ENCODE data around the gene BUD13. TPM values are rescaled to one million over a fixed set of nuclear protein-coding genes. Genes with fewer than 3 reads are reported as not detected.
A peak's percentile ranks its signal among the peaks of the same experiment; 100 is the strongest.

Gene BUD13
- total and polyA plus RNA-seq, 2 of the 4 experiments (the other 2 are of a cell fraction) = 11.2 to 14.0 TPM

GRCh38 chr11:116725434-116726221 is 47.2 kb downstream of the BUD13 start:
- H3K56ac ChIP-seq (ENCODE audit: extremely low read depth, insufficient read depth, low read length) = no peak overlapping the region
- H2AK5ac ChIP-seq (ENCODE audit: low read depth, low read length) = peak overlapping the region; percentile 46; the same call in 1 of the 2 replicates
- H2AFZ ChIP-seq (replicated peaks; ENCODE audit: low read length, poor library complexity) = peak overlapping the region; percentile 80
- H3K4ac ChIP-seq (ENCODE audit: low read depth, low read length) = no peak overlapping the region; the same call in 1 of the 2 replicates
- no TSS peak for BruUV-seq (replicated peaks)
- in situ Hi-C loops (cut with MboI; ENCODE audit: low sequenced_read_pairs) = no loop called here
- peak overlapping the region; percentile 8; the same call in 1 of the 2 replicates for H2BK120ac ChIP-seq (ENCODE audit: low read depth, low read length)
- H2BK15ac ChIP-seq (ENCODE audit: low read depth, low read length) = no peak overlapping the region
- H4K8ac ChIP-seq (ENCODE audit: low read depth in 2 of 2, low read length in 2 of 2) = peak overlapping the region in 1 of 2 experiments; percentile 1; a peak in 1 of 4 replicates
- H3K4me1 ChIP-seq (ENCODE audit: control insufficient read depth, insufficient read depth, low read length) = peaks cover 8% of the 10 kb centered on the region; the same call in 1 of the 2 replicates
- no peak overlapping the region for H3K9ac ChIP-seq (ENCODE audit: low read depth, low read length)
- H3K9me1 ChIP-seq (ENCODE audit: insufficient read depth, low read length) = peaks cover 6% of the 10 kb centered on the region; the same call in 1 of the 2 replicates
- H2BK5ac ChIP-seq (ENCODE audit: low read depth, low read length, poor library complexity, severe bottlenecking) = no peak overlapping the region
- no peak overlapping the region for H3K23ac ChIP-seq (ENCODE audit: low read depth, low read length)
- H4K91ac ChIP-seq (ENCODE audit: insufficient read depth, low read depth, low read length) = no peak overlapping the region
- DNase-seq (peak; percentile 44), ATAC-seq (ENCODE audit: low read depth) (peak; percentile 92)
- ChIA-PET POLR2A (ENCODE audit: unreplicated experiment) (no interaction called here), CTCF (interaction anchor here (1.0 kb wide), 1 partner anchor 17 kb away, joined by 4 read pairs; no protein-coding TSS in a partner anchor)
- H4K5ac ChIP-seq (ENCODE audit: low read depth, low read length) = no peak overlapping the region
- no peak overlapping the region; the same call in 1 of the 2 replicates for H3K4me2 ChIP-seq (ENCODE audit: low read depth, low read length)
- H2AK9ac ChIP-seq (replicated peaks; ENCODE audit: low read depth, low read length, poor library complexity) = peak overlapping the region; percentile 12
- H4K20me1 ChIP-seq (ENCODE audit: insufficient read depth, low read length) = no peaks in the 10 kb centered on the region
- H3K18ac ChIP-seq (ENCODE audit: low read depth, low read length) = no peak overlapping the region
- no peak overlapping the region for H3K4me3 ChIP-seq (ENCODE audit: insufficient read depth, low read depth, low read length)
- H3K27ac ChIP-seq (ENCODE audit: insufficient read depth, low read length) = no peak overlapping the region
- H2BK20ac ChIP-seq (ENCODE audit: low read depth, low read length) = no peak overlapping the region
- no peaks in the 10 kb centered on the region for H3K79me1 ChIP-seq (ENCODE audit: low read depth in 1 of 2, low read length in 2 of 2)
- H3K9me3 ChIP-seq (ENCODE audit: control insufficient read depth, insufficient read depth, low read length) = no peaks in the 10 kb centered on the region
- intact Hi-C loops (cut with micrococcal nuclease) = no loop called here
- WGBS, 2 experiments (ENCODE audit: extremely low coverage in 2 of 2, insufficient read length in 1 of 2) = 44% methylated on average over 3 of the region's 19 CpGs; no CpG with 5 or more reads in 1 of the 2 experiments
- H3K27me3 ChIP-seq (ENCODE audit: control insufficient read depth, insufficient read depth, low read length) = peaks cover 46% of the 10 kb centered on the region
- no peaks in the 10 kb centered on the region for H3K36me3 ChIP-seq (ENCODE audit: control insufficient read depth, insufficient read depth, low read length)
- no peak overlapping the region for H3K14ac ChIP-seq (replicated peaks; ENCODE audit: low read depth, low read length)
- TF ChIP-seq MAFK (IDR thresholded peaks at IDR 0.05; ENCODE audit: low read depth, low read length) (peak; percentile 77), CEBPB (IDR thresholded peaks at IDR 0.05; ENCODE audit: low read depth, low read length) (no peak), RFX5 (IDR thresholded peaks at IDR 0.05; ENCODE audit: low read depth, low read length) (no peak)
- dilution Hi-C loops (cut with HindIII; ENCODE audit: low sequenced_read_pairs, unreplicated experiment) = no loop called here

Data from IMR-90 (cell line).